Measurements from ENCODE around the gene EPN2.

The EPN2 gene

DNA sequence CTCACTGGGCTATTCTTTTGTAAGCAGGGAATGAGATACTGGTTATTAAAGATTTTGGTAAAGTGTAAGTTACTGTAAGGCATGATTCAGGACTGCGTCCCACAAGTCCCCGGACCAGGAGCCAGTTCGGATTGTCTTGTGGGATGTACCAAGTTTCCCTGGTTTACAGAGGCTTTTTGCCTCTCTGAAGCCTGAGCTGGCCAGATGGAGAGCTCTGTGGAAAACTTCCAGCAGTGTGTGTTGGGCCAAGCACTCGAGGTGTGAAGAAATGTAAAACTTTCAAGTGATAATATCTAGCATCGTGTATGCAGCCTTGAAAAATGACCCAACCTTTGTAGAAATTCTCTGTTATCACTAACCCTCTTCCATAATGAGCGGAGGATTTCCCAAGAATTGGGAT lies 2.4 kb downstream of the EPN2 start:
- DNase-seq, result no peak

DNA sequence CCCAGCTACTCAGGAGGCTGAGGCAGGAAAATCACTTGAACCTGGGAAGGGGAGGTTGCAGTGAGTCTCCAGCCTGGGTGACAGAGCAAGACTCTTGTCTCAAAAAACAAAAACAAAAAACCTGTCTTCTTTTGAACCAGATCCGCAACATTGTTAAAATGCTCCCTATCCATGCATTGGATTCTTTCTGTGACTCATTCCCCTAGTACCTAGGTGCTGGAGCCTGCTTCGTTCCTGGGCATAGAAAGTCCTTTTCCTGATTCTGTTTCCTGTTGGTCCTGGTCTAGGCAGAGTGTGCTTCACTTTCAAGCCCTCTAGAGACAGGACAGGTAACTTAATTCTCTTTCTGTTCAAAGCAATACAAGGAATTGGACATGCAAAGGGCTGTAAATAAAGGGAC lies 5.2 kb downstream of the EPN2 start:
- no peak for DNase-seq

DNA sequence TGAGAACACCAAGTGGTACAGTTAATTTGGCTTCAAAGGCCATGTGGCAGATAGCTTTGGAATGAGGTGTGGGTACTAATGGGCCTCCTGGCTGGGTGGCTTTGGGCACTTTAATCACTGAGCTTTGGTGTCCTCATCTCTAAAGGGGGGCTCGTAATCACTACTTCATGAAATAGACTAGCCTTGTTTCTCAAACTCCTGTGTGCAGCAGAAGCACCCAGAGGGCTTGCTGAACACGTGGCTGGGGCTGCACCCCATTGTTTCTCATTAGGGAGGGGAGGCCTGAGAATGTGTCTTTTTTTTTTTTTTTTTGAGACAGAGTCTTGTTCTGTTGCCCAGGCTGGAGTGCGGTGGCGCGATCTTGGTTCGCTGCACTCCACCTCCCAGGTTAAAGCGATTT lies 5.8 kb downstream of the EPN2 start:
- no peak for DNase-seq

DNA sequence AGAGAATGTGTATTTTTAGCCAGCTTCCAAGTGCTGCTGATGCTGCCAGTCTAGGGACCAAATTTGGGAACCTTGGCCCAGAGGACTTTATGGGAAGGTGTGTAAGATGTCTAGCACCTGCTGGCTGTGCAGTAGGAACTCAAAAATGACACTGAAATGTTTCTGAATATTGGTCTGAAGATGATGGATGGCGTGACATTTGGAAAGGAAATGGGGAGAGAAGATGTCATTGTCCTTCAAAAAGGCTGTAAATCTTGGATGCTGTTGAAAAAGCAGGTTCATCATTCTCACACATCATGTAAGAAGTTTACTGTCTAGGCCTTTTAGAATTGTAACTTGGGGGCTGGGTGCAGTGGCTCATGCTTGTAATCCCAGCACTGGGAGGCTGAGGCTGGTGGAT lies 6.7 kb downstream of the EPN2 start:
- no peak for DNase-seq

DNA sequence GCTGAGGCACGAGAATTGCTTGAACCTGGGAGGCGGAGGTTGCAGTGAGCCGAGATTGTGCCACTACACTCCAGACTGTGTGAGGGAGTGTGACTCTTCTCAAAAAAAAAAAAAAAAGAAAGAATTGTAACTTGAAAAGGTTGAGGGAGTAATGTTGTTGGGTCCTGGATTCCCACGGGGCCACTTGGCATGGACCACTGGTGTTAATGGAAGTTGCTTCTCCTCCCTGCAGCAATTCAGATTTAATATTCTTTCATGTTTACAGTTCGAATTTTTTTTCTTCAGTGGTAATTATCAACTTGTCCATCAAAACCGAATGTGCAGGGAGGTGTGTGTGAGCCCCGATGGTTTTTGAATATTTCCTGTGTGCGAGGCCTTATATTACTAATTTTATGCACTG lies 7.2 kb downstream of the EPN2 start:
- no peak for DNase-seq

DNA sequence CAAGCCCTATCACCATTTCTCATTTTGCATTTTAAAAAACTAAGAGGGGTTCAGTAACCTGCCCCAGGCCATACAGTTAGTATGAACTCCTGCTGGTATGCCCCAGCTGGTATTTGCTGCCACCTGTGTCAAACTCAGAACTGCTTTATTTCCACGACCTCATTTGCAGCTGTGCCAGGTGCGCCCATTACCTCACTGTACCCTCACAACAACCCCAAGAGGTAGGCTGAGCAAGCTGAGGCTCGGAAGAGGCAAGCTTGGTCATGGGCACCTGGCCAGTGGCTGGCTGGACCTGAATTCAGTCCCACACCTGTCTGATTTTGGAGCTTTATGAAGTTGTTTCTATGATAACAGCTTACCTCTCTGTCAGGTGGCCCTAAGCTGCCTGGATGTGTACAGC lies 7.6 kb downstream of the EPN2 start:
- no peak for DNase-seq

DNA sequence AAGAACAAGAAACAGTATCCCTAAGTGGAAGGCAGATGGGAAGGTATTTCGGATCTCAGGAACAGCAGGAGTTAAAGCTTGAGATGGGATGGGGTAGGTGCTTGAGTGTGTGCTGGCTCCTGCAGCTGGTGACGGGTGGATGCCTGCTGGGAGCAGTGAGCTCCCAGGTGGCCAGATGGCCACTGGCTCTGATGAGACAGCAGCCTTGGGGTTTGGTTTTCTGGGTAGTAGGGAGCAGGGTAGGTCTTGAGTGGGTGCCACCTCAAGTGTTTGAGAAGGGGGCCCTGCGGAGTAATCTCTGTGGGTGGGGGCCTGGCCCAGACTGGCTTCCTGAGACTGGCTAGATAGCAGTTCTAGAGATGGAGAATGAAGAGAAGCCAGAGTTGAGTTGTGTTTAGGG lies 10.3 kb downstream of the EPN2 start:
- DNase-seq, result no peak

DNA sequence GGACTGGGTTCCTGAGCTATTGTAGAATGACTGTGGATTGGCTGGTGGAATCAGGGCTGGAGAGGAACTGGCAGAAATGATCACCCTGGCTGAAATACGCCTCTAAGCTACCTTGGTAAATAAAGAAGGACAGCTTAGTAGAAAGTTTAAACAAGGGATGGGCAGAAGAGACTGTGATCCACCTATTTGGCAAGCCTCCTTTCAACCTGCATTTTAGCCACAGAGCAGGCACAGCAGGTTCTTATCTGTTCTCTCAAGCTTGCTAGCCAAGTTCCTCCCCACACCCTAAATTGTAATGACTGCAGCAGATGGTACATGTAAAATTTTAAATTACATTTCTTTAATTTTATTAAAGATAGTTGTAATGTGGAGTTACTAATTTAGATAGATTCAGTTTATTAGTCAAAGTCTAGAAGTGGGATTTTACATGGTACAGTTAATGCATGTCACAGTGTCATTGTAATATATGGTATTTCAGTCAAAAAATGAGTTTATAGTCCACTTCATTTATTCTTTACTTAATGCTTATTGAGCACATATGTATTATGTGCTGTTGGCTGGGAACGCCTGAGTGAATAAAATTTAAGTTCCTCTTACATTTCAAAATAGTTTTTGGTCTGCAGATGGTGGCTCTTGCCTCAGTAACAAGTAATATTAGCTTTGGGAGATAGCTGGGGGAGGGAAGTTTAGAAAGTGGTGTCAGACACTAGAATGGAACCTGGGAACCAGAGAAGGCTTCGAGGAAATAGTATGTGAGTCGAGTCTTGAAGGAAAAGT lies 11.2 kb downstream of the EPN2 start:
- DNase-seq, result no peak

DNA sequence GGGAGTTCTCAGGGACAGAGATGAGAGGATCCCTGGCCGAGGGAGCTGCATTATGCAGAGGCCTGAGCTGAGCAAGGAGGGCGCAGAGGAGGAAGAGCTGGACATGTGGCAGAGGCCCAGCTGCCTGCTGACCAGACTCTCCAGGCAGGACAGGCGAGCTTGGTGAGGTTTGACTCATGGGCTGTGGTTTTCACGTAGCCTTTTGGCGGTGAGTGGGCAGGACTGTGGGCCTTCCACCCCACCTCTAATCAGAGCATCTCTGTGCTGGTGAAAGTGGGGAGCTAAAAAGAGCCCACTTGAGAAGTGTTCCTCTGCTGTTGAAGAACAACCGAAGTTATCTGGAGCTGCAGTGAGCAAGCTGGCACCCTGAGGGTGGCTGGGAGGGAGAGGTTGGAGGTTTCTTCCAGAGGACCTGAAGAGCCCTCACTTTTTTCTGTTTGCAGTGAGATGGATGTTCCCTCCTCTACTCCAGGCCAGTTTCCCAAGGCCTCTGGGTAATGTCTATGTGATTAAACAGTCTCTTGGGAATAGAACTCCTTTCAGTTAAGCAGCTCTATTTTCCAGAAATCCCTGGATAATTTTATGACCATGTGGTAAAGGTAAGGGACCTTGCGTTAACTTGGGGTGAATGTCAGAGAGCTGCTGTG lies 11.9 kb downstream of the EPN2 start:
- peak; percentile 54 for DNase-seq

DNA sequence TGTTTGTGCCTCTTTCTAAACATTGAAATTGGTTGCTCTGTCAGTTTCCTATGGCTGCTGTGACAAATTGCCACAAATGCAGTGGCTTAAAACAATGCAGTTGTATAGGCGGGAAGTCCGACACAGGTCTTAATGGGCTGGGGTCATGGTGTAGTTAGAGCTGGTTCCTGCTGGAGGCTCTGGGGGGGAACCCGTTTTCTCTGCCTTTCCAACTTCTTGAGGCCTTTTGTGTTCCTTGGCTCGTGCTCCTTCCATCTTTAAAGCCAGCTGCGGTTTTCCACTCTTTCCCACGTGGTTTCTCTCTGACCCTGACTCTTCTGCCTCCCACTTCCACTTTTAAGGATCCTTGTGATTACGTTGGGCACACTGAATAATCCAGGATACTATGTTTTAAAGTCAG lies 12.5 kb downstream of the EPN2 start:
- DNase-seq, result no peak

DNA sequence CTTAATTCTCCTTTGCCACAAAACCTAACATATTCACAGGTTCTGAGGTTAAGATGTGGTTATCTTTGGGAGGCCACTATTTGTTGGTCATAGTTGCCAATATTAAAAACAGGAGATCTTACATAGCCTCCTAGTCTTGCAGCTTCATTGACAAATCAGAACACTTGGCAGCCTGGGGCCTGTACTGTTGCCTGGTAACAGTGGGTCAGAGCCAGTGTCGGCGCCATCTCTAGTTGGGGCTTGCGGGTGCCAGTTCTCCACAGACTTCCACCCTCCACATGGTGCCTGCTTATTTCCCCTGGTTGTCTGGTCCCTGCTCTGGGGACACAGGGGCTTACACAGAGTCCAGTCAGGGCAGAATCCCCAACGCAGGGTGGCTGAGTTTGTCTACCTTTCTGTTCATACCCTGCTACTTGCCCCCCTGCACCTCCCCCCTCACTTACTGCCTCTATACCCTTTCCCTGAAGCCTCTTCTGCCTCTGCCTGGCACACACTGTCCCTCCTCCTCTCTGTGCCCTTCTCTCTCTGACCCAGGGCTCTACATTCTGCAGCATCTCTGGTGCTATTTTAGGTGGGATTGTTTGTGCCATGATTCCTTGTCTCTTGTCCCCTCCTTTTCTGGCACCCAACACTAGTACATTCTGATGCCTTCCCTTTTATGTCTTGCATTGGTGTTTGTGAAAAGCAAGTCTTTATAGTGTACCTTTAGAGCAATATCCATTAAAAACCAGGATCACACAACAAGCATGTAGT lies 13.4 kb downstream of the EPN2 start:
- DNase-seq, result no peak

DNA sequence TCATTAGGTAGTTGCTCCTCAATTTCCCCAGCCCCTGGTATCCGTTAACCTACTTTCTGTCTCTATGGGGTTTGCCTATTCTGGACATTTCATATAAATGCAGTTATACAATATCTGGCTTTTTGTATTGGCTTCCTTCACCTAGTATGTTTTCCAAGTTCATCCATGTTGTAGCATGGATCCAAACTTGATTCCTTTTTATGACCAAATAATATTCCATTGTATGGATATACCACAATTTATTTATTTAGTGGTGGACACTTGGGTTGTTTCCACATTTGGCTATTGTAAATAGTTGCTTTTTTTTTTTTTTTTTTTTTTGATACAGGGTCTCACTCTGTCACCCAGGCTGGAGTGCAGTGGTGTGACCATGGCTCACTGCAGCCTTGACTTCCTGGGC lies 15.9 kb downstream of the EPN2 start:
- DNase-seq, result no peak

DNA sequence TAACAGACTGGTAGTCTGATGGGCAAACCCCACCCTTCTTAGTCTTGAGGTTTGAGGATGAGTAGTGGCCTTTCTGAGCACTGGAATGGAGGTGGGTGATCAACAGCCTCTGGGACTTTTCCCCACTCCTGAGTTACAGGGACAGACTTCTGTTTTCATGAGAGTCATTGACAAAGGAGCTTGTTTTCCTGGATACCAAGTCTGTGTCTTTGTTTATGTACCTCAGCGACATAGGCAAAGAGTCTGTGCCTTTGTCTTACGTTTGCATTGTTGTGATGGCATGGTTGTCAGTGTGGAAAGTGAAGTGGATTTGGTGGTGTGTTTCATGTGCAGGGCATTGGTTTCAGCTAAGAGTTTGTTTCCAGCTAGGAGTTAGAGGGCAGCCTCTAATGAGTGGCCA lies 17.5 kb downstream of the EPN2 start:
- DNase-seq, result no peak

DNA sequence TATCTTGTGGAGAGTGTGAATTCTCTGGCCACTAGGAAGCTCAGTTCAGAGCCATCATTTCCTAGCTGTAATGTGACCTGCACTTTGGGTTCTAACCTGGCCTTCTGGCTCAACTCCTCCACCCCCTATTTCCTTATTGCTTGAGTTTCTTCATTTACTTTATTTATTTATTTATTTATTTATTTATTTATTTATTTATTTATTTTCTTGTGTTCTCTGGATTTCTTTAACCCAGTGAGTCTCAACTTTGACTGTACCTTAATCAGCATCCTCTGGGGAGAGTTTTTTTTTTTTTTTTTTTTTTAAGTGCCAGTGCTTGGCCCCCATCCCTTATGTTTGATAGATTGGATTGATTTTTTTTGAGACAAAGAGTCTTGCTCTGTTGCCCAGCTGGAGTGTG lies 18.1 kb downstream of the EPN2 start:
- DNase-seq, result no peak

DNA sequence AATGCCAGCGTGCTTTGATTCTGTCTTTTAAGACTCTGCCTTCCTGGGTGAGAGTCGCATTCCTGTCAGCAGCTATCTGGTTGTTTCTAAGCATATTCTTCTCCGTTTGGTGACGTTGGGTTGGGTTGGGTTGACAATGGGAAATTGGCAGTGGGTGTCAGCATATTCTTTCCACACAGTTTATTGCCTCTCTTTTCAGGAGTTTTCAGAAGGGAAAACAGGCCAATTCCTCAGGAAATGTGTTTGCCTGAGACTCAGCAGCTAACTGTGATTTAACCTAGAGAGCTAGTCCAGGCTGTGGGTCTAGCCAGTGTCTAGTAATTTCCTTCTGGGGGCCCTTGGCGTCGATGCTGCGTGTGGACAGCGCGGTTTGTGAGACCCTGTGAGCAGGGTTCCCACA lies 21.2 kb downstream of the EPN2 start:
- DNase-seq, result no peak

DNA sequence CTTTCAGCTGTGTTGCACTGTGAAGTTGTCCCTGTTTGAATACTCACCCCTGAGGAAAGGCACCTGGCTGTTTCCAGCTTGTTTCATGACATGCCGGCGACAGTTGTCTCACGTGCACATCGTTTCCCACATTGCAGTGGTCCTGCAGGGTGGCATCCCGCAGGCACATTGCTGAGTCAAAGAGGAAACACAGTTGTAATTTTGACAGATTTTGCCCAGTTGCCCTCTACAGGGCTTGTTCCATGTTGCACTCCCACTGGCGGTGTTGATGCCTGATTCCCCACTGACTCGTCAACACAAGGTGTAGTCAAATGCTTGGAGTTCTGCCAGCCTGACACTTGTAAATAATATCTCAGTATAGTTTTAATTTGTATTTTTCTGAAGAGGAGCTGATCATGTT lies 23.8 kb downstream of the EPN2 start:
- no peak for DNase-seq

DNA sequence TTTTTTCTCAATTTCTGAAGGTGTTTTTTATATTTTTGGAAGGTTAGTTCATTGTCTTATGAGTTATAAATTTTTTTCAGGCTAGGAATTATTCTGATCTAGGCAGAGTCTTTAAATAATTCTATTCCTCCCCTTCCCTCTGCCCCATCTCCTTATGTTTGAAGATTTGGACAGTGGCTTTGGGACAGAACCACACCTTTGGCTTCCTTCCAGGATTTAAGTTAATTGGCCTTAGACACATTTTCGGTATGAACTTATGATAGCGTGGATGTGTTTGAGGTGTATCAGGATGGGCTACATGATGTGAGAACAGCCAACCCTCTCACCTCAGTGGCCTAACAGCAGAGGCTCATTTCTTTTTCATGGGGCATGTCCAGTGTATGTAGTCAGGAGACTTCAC lies 24.3 kb downstream of the EPN2 start:
- no peak for DNase-seq

DNA sequence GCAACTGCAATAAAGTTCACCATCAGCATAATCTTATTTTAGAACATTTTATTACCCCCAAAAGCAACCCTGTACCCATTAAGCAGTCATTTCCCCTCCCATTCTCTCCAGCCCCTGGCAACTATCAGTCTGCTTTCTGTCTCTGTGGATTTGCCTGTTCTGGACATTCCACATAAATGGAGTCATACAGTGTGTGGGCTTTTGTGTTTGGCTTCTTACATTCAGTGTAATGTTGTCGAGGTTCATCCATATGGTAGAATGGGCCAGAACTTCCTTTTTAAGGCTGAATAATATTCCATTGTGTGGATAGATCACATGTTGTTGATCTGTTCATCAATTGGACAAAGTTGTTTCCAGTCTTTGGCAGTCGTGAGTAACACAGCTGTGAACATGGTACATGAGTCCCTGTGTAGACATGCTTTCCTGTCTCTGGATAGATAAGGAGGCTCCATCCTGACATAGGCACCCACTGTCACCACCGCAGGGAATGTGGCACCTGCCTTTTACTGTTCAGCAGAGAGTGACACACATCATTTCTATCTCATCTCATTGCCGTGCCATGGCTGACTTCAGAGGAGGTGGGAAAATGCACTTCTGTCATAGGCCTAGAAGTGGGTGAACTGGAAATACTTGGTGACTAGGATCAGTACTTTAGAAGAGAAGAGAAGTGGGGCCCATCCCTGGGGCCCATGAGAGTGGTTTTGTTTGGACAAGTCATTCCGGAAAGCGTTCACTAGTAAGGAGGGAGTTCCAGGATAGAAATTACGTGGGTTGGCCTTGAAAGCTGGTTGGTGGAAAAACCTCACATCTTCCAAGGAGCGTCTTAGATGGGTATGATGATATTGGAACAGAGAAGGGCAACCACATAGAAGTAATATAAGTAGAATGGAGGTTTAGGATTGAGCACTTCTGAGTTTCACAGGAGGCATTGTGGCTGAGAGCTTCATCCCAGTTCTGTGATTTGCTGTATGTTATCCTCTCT lies 25.8 kb downstream of the EPN2 start:
- DNase-seq, result peak; percentile 61

DNA sequence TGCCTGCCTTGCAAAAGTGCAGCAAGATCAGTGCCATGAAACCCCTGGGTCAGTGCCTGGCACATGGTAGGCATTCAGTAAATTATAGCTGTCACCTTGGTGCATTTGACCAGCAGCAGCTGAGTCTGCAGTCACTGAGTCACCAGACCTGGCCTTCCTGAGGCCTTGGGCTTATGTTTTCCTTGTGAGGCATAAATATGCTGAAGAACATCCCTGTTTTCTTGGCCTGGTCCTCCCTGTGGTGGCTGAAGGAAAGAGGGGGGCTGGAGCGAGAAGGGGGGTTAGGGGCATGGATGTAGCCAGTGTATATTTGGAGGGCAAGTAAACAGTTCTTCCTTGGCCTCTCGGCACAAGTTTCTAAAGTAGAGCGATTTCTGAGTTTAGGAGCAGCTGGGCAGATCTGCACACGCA lies 26.5 kb downstream of the EPN2 start:
- peak; percentile 68 for DNase-seq

DNA sequence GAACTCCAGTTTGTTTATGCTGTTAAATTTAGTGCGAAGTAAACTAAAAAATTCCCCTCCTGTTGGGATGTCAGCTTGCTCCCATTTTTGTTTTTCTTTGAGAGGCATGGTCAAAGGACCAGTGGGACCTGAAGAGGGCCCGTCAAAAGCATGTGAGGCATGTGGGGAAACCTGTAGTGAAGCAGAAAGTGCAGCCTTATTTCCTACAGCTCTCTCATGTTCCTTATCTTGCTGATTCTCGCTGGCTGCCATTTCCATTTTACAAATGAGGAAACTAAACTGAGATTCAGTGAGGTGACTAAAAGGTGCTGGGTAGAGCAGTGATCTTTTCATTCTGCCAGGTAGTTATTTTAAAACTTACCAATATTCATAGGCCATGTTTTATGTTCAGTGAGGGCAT lies 27.1 kb downstream of the EPN2 start:
- DNase-seq, result no peak

DNA sequence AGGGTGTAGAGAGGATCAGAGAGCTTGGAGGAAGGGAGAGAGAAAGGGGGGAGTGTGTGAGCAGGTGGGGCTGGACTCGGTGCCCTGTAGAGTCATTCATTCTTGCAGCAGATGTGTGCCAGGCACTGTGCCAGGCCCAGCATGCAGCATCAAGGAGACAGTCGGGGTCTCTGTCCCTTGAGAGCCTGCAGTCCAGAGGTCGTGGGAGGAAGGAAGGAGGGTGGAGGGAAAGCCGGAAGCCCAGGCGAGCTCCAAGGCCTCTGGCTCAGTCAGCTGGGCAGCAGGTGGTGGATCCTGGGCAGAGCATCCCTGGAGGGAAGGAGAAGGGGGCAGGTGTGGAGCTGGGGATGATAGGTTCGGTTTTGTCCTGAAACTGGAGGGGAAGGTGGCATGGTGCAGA lies 27.5 kb downstream of the EPN2 start:
- DNase-seq, result no peak

DNA sequence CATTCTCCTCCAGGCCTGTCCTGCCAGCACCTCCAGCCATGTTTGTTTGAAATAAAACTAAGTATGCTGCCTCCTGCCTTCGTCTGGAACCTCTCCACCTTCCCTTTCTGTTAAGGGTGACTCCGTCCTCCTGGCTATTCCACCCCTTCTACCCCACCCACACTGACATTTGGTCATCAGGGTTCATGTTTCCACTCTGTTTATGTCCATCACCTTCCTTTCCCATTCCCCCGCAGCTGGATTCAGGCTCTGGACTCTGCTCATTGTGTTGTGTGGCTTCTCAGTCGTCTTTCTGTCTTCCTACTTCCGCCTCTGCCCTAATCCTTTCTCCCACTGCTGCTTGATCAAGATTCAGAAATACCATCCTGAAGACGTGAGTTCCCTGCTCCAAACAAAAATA lies 28.6 kb downstream of the EPN2 start:
- no peak for DNase-seq

DNA sequence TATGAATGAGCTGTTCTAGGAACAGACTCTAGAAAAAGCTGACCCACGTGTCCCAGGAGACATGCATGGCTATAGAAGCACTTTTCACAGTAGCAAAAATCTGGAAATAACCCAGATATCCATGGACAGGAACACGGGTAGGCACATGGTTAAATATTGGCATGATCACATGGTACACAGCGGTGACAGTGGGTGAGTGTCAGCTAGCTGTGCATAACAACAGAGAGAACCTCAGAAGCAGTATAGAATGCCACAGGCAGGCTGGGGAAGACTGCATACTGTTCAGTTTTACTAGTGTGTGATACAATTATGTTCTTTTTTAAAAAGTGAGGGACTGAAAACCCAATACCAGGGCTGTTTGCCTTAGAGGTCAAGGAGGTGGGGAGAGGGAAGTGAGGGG lies 31.4 kb downstream of the EPN2 start:
- DNase-seq, result no peak
